HG03280 (cell line): ENCODE results near the gene TSC22D3.

Experiments used
- ATAC-seq: cut with Tn5 transposase; IDR thresholded peaks from one replicate; pipeline ENCODE4 v1.9.1; 2021; ENCODE audit warnings: mild to moderate bottlenecking, moderate library complexity; ENCODE audit not compliant: unreplicated experiment

Gene TSC22D3

DNA sequence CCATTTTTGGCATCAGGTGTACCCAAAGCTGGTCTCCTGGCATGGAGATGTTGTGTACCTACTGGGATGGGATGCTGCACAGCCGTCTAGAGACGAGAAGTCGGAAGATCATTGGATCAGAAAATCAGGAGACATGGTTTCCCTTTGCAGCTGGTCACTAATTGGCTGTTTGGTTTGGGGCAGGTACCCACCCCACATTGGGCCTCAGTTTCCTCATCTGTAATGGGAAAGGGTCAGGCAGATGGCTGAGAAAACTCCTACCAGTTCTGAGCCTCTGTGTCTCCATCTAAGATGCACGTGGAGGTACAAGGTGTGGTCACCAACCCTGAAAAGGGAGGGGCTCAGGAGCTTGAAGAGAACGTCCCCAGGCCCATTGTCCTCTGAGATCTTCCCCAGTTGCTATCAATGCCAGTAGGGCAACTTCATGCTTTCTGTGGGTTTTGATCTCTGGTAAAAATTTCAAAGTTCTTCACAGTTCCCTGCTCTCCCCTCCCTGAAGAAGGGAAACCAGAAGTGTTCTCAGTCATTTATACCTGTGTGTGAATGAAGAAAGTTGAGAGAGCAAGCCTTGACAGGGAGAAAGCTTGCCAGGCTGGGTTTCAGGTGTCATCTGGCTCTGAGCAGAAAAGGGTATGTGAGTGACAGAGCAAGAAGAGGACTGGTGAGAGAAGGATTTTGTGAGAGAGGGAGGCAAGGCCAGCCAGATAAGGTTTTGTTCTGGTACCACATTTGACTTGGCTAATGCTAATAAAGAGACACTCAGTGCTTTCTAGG, 15.1 kb downstream of the TSC22D3 start:
- no peak for ATAC-seq

DNA sequence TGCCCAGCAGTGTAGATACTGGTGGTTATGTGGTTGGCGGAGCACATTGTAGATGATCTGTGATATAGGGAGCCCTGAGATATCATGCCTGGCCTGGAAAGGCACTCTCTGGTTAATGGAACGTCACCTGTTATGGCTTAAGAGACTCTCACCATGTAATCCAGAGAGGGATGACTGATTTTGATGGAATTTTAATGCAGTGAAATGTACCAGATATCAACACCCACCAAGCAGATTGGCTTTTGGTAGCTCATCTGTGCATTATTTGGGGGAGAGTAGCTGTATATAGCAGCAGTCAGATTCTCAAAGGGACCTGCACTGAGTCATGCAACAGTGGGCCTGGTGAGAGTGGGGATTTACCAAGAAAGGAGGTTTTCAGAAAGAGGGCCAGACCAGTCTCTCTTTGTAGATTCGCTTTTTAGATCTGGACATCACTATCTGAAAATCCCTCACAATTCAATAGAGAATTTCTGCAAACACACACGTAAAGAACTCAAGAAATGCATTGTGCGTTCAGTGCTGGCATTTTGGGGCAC, 17.3 kb downstream of the TSC22D3 start:
- no peak for ATAC-seq

- no peak for ATAC-seq
Observed at GRCh38 chrX:107755721-107756120, 19.9 kb downstream of the TSC22D3 start.

DNA sequence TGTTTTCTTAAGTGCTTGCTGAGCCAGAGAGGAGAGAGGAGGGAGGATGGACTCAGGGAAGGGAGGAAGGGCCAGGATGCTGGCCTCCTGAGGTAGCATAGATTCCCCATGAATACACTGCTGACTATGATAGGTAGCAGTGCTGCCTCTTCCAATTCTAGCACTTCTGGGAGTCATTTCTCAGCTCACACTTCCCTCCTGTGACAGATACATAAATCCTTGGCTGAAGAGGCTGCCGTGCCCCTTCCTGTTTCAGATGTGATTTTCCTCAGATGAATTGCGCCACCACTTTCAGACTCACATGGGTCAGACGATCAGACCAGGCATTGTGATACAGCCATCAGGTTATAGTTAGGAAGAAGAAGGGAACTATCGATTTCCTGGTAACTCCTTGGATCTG, 22.4 kb downstream of the TSC22D3 start:
- ATAC-seq = no peak

- ATAC-seq = no peak
Observed at GRCh38 chrX:107752714-107753113, 22.9 kb downstream of the TSC22D3 start.

GRCh38 chrX:107752043-107752442, 23.5 kb downstream of the TSC22D3 start:
- ATAC-seq = no peak

GRCh38 chrX:107750861-107751445, 24.6 kb downstream of the TSC22D3 start:
- ATAC-seq = no peak

GRCh38 chrX:107750263-107750662, 25.3 kb downstream of the TSC22D3 start:
- ATAC-seq = no peak

DNA sequence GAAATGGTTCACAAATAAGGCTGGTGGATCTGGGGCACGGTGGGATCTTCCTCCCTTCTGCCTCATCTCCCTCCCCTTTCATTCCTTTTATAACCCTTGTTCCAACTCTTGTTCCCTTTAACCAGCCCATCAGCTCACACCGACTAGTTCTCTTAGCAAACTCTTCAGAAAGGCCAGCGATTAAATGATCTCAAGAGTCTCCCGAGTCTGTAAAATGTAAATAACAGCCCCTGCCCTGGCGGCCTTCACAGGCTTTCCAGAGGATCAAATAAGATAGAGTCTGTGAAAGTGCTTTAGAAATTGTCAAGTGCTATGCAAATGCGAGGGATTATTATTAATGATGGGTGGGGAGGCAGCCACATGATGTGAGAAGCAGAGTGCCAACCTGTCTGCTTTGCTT, 27.1 kb downstream of the TSC22D3 start:
- ATAC-seq = no peak

GRCh38 chrX:107747596-107748161, 27.9 kb downstream of the TSC22D3 start:
- ATAC-seq = no peak

GRCh38 chrX:107744868-107745267, 30.7 kb downstream of the TSC22D3 start:
- ATAC-seq = no peak

- no peak for ATAC-seq
Observed at GRCh38 chrX:107743995-107744394, 31.6 kb downstream of the TSC22D3 start.

- ATAC-seq = no peak
Observed at GRCh38 chrX:107742700-107743191, 32.8 kb downstream of the TSC22D3 start.

DNA sequence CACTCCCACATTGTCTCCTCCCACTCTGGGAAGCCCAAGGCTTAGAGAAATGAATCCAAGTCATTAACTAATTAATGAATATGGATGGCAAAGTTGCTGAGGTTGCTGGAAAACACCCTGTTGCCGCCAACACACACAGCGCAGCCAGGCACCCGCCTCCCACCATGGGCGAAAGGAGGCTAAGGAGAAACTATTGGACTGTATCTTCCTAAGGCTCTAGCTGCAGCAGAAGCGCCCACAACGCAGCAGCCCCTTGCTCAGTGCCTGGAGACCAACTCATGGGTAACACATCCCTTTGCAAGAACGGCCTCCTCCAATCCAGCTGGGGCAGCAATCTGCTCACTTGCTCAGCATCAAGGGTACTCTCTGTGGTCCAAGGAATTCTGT, 34.2 kb downstream of the TSC22D3 start:
- no peak for ATAC-seq

DNA sequence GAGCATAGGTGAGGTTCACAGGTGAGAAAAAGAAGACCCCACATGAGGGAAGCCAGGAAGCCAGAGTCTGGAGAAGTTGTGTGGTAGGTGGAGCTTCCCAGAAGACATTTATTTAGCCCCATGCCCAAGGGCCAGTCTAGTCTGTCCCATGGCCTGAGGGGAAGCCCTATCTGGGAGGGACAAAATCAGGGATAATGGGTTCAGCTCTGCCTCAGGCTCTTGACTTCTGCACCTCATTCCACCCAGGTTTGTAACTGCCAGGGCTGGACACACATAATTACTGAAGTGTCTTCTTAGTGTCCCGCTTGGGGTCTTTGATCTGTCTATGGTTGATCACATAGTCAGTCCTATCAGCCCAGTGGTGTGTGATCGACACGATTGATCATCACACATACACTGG, 36.0 kb downstream of the TSC22D3 start:
- ATAC-seq = no peak

DNA sequence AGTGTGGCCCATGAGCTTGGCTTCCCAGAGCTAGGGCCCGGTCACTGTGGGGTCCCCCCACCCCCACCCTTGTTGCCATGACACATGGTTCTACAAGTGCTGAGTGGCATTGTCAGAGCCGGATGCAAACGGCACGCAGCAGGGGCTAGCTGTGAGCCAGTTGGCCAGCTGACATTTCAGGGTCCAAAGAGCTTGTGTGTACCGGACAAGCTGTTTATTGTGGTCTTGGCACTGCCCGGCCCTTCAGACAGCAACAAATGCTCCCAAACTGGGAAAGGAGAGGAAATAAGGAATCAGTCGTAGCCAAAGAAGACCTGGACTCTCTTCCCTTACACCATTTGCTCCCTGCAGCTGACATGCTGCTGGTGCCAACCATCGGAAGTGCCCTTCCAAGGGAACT, 36.8 kb downstream of the TSC22D3 start:
- ATAC-seq = no peak

DNA sequence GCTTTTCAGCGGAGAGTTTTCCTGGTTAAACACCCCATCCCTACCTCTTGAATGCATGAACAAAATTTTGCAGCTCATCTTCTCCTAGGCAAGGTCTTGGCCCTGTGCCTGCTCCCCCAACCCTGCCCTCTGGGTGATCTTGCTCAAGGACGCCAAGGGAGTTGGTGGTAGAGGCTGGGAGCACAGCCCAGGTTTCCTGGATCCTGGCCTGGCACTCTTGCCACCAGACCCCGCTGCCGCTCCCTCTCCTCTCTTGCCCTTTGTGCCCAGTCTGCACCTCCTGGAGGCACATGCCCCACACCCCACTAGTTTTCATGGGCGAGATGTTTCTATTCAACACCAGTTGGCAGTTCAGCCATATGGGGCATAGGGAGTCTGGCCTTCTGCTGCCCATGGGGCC, 37.3 kb downstream of the TSC22D3 start:
- ATAC-seq = no peak

GRCh38 chrX:107736781-107737531, 38.6 kb downstream of the TSC22D3 start:
- ATAC-seq = no peak

- no peak for ATAC-seq
Observed at GRCh38 chrX:107734646-107735045, 40.9 kb downstream of the TSC22D3 start.

GRCh38 chrX:107733686-107734085, 41.9 kb downstream of the TSC22D3 start:
- ATAC-seq = no peak

DNA sequence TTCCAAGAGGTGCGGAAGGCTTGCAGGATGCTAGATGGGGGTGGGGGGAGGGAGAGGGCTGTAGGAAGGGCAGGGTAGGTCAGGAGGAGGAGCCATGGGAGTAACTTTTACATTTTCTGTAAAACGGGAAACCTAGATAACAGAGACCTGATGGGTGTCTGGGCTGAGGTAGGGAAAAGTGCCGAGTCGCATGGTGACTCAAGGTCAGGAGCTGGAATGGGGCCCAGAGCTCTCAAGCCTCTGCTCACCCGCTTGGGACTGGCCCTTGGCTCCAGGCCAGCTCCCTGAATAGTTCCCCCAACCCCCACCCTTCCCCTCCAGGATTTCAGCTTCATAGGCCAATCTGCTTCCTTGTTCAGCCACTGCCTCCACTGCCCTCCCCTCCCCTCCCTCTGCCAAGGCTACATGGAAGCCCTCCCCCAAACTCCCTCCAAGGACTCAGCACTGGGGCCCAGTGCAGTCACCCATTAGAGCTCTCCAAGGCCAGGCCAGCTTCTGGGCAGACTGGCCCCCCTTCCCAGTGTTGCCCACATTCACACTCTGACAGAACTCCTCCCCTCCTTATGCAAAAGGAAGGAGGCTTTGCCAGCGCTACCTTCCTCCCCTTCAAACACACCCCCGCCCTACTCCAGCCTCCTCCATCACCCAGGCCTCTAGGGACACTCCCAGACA, 43.6 kb downstream of the TSC22D3 start:
- ATAC-seq = no peak
